Muscle of back (tissue), 13 donors: ENCODE results near the gene CREG2. TPM values are rescaled to one million over a fixed set of nuclear protein-coding genes. Genes with fewer than 3 reads are reported as not detected.

ENCODE experiments used
- DNase-seq, 3 donors: peaks; one replicate each; pipeline versions ENCODE4 v3.0.0 to v3.0.0-alpha.2; 2013
- long read RNA-seq, 9 donors: transcript quantifications; one replicate each; lab custom pipeline, GENCODE V29; 2026
- polyA plus RNA-seq, 10 donors: library from polyadenylated mRNA; unstranded; fragments of 120-200 nt; gene quantifications; one replicate each; pipeline ENCODE4 v1.2.1, GENCODE V29; 2013; ENCODE audit not compliant: insufficient read length in 10 of 10

CREG2 gene
- polyA plus RNA-seq: 1 to 10 TPM; 2.3 to 8.1 (median 3.6) TPM
- long read RNA-seq, donor 1, full-length matches to known transcripts: 2 of 2 reads
- long read RNA-seq, donor 1, partial matches to known transcripts: 0 of 2 reads
- long read RNA-seq, donor 1, other reads (novel, unspliced or antisense): 0 of 2 reads
- long read RNA-seq, donor 2, partial matches to known transcripts: 0 of 2 reads
- long read RNA-seq, donor 2, other reads (novel, unspliced or antisense): 0 of 2 reads
- long read RNA-seq, donor 3: 0 reads
- long read RNA-seq, donor 4, partial matches to known transcripts: 0 of 2 reads
- long read RNA-seq, donor 4, other reads (novel, unspliced or antisense): 0 of 2 reads
- long read RNA-seq, donor 5, partial matches to known transcripts: 0 of 2 reads
- long read RNA-seq, donor 5, other reads (novel, unspliced or antisense): 0 of 2 reads
- long read RNA-seq, donor 6, partial matches to known transcripts: 0 of 2 reads
- long read RNA-seq, donor 6, other reads (novel, unspliced or antisense): 0 of 2 reads
- long read RNA-seq, donor 7, partial matches to known transcripts: 0 of 1 reads
- long read RNA-seq, donor 7, other reads (novel, unspliced or antisense): 0 of 1 reads
- long read RNA-seq, donor 8, partial matches to known transcripts: 0 of 1 reads
- long read RNA-seq, donor 8, other reads (novel, unspliced or antisense): 0 of 1 reads
- long read RNA-seq, donor 9: 0 reads

- DNase-seq: peak; percentile 34 to 85 (median 72)
These were observed at the start of gene CREG2 for GRCh38 chr2:101387151-101387834. CREG2 (minus strand) TSS chr2:101387503; CDS start chr2:101387457, 46 bp downstream.

GRCh38 chr2:101435001-101435862 lies 47.9 kb upstream of the CREG2 start:
- peak; percentile 51 to 77 (median 60) for DNase-seq

- peak in 1 of 3 donors; percentile 24 for DNase-seq
These were observed 46.2 kb upstream of the CREG2 start for GRCh38 chr2:101433465-101433864.

- DNase-seq: peak in 1 of 3 donors; percentile 48
These were observed 45.3 kb upstream of the CREG2 start for GRCh38 chr2:101432411-101433181.

- DNase-seq: no peak
These were observed 44.2 kb upstream of the CREG2 start for GRCh38 chr2:101431486-101431885.

- no peak for DNase-seq
These were observed 42.9 kb upstream of the CREG2 start for GRCh38 chr2:101430156-101430555.

GRCh38 chr2:101429453-101429852 lies 42.1 kb upstream of the CREG2 start:
- DNase-seq: no peak

- peak in 1 of 3 donors; percentile 39 for DNase-seq
These were observed 41.3 kb upstream of the CREG2 start for GRCh38 chr2:101428422-101429176.

- no peak for DNase-seq
These were observed 40.4 kb upstream of the CREG2 start for GRCh38 chr2:101427743-101428142.

- no peak for DNase-seq
These were observed 39.9 kb upstream of the CREG2 start for GRCh38 chr2:101427240-101427639.

- DNase-seq: no peak
These were observed 39.5 kb upstream of the CREG2 start for GRCh38 chr2:101426822-101427221.

GRCh38 chr2:101420623-101421022 lies 33.3 kb upstream of the CREG2 start:
- DNase-seq: no peak

GRCh38 chr2:101419096-101419663 lies 31.9 kb upstream of the CREG2 start:
- DNase-seq: peak in 1 of 3 donors; percentile 81

- peak in 2 of 3 donors; percentile 65 to 89 for DNase-seq
These were observed 31.3 kb upstream of the CREG2 start for GRCh38 chr2:101418460-101419095.

- no peak for DNase-seq
These were observed 29.3 kb upstream of the CREG2 start for GRCh38 chr2:101416609-101417008.

- DNase-seq: no peak
These were observed 28.6 kb upstream of the CREG2 start for GRCh38 chr2:101415884-101416283.

GRCh38 chr2:101415220-101415619 lies 27.9 kb upstream of the CREG2 start:
- DNase-seq: no peak

GRCh38 chr2:101412092-101412694 lies 24.9 kb upstream of the CREG2 start:
- DNase-seq: no peak
